ENCODE results near the gene RECK.
"Not testable (repeated sequence)": the region's sequence is repeated elsewhere in the genome, so short reads cannot be mapped to it uniquely, and the experiment has no call there.

The RECK gene

GRCh38 chr9:36126016-36126730 is 89.5 kb downstream of the RECK start:
- ChIA-PET POLR2A (no interaction called here), CTCF (interaction anchor here (1.4 to 3.6 kb wide), 3 partner anchors 10 to 33 kb away, joined by 4 to 34 read pairs (median 5); no protein-coding TSS in a partner anchor)
- no peak for DNase-seq
- no peaks in the 10 kb centered on the region for H3K27me3 ChIP-seq (replicated peaks in 2 of 5; ENCODE audit: control insufficient read depth in 4 of 5, insufficient read depth in 5 of 5, low read length in 4 of 5)
- 51% methylated on average over 7 of the region's 7 CpGs for WGBS (ENCODE audit: insufficient coverage)
- peaks cover 0 to 5% (median 2%) of the 10 kb centered on the region in 4 experiments for H3K36me3 ChIP-seq (ENCODE audit: control insufficient read depth in 4 of 4, insufficient read depth in 4 of 4, low read length in 3 of 4)
- no peak overlapping the region for H3K4me3 ChIP-seq (ENCODE audit: control insufficient read depth in 1 of 7, extremely low read depth in 1 of 7, insufficient read depth in 4 of 7, low read depth in 2 of 7, low read length in 6 of 7)
- H3K27ac ChIP-seq (ENCODE audit: insufficient read depth in 1 of 2, low read depth in 1 of 2, low read length in 2 of 2, poor library complexity in 1 of 2, severe bottlenecking in 2 of 2): no peak overlapping the region
- no peaks in the 10 kb centered on the region for H3K9me3 ChIP-seq (ENCODE audit: control extremely low read depth in 1 of 5, control insufficient read depth in 4 of 5, insufficient read depth in 2 of 5, low read depth in 1 of 5, low read length in 4 of 5)
- H3K4me1 ChIP-seq (ENCODE audit: control extremely low read depth in 1 of 4, control insufficient read depth in 4 of 4, insufficient read depth in 4 of 4, low read length in 3 of 4): peaks cover 0 to 20% (median 11%) of the 10 kb centered on the region in 4 experiments

GRCh38 chr9:36127652-36128244 is 91.0 kb downstream of the RECK start:
- H3K4me1 ChIP-seq (ENCODE audit: control extremely low read depth in 1 of 4, control insufficient read depth in 4 of 4, insufficient read depth in 4 of 4, low read length in 3 of 4): peaks cover 0 to 20% (median 11%) of the 10 kb centered on the region in 4 experiments
- 29% methylated on average over 4 of the region's 5 CpGs for whole genome bisulfite sequencing (ENCODE audit: insufficient coverage)

GRCh38 chr9:36128349-36128748 is 91.6 kb downstream of the RECK start:
- Histone ChIP-seq H3K36me3 (ENCODE audit: control insufficient read depth in 4 of 4, insufficient read depth in 4 of 4, low read length in 3 of 4) (no peaks in the 10 kb centered on the region), H3K27ac (ENCODE audit: insufficient read depth in 1 of 2, low read depth in 1 of 2, low read length in 2 of 2, poor library complexity in 1 of 2, severe bottlenecking in 2 of 2) (no peak overlapping the region), H3K27me3 (replicated peaks in 2 of 5; ENCODE audit: control insufficient read depth in 4 of 5, insufficient read depth in 5 of 5, low read length in 4 of 5) (no peaks in the 10 kb centered on the region), H3K9me3 (ENCODE audit: control extremely low read depth in 1 of 5, control insufficient read depth in 4 of 5, insufficient read depth in 2 of 5, low read depth in 1 of 5, low read length in 4 of 5) (no peaks in the 10 kb centered on the region), H3K4me3 (ENCODE audit: control insufficient read depth in 1 of 7, extremely low read depth in 1 of 7, insufficient read depth in 4 of 7, low read depth in 2 of 7, low read length in 6 of 7) (no peak overlapping the region), H3K4me1 (ENCODE audit: control extremely low read depth in 1 of 4, control insufficient read depth in 4 of 4, insufficient read depth in 4 of 4, low read length in 3 of 4) (peaks cover 0 to 20% (median 11%) of the 10 kb centered on the region in 4 experiments)
- ChIA-PET POLR2A (no interaction called here), CTCF (interaction anchor here (0.7 to 1.2 kb wide), 3 partner anchors 16 to 41 kb away, joined by 3 to 4 read pairs (median 3); partner anchors contain the start of gene CCIN)
- no peak for DNase-seq
- no CpG with 5 or more reads among the region's 8 CpGs for WGBS (ENCODE audit: insufficient coverage)

More at GRCh38 chr9:36127652-36128244, 91.0 kb downstream of the RECK start:
- no peaks in the 10 kb centered on the region for H3K27me3 ChIP-seq (replicated peaks in 2 of 5; ENCODE audit: control insufficient read depth in 4 of 5, insufficient read depth in 5 of 5, low read length in 4 of 5)
- peak in 1 of 3 donors; percentile 38 for DNase-seq
- no peak overlapping the region for H3K4me3 ChIP-seq (ENCODE audit: control insufficient read depth in 1 of 7, extremely low read depth in 1 of 7, insufficient read depth in 4 of 7, low read depth in 2 of 7, low read length in 6 of 7)
- no peak overlapping the region for H3K27ac ChIP-seq (ENCODE audit: insufficient read depth in 1 of 2, low read depth in 1 of 2, low read length in 2 of 2, poor library complexity in 1 of 2, severe bottlenecking in 2 of 2)
- POLR2A ChIA-PET: no interaction called here
- CTCF ChIA-PET: interaction anchor here (0.6 to 1.2 kb wide), 3 partner anchors 16 to 42 kb away, joined by 3 read pairs; partner anchors contain the start of gene CCIN
- peaks cover 0 to 2% (median 0%) of the 10 kb centered on the region in 4 experiments for H3K36me3 ChIP-seq (ENCODE audit: control insufficient read depth in 4 of 4, insufficient read depth in 4 of 4, low read length in 3 of 4)
- no peaks in the 10 kb centered on the region for H3K9me3 ChIP-seq (ENCODE audit: control extremely low read depth in 1 of 5, control insufficient read depth in 4 of 5, insufficient read depth in 2 of 5, low read depth in 1 of 5, low read length in 4 of 5)

DNA sequence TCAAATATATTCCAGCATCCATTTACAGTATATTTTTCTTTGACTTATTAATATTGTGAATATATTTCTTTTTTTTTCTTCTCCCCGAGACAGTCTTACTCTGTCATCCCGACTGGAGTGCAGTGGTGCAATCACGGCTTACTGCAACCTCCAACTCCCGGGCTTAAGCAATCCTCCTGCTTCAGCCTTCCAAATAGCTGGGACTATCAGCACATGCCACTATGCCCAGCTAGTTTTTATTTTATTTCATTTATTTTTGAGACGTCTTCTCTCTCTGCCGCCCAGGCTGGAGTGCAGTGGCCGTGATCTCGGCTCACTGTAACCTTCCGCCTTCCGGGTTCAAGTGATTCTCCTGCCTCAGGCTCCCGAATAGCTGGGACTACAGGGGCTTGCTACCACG is 92.4 kb downstream of the RECK start:
- CTCF ChIA-PET: interaction anchor here (0.8 to 1.2 kb wide), 4 partner anchors 10 to 38 kb away, joined by 3 to 4 read pairs (median 3); no protein-coding TSS in a partner anchor
- Histone ChIP-seq H3K27me3 (replicated peaks in 2 of 5; ENCODE audit: control insufficient read depth in 4 of 5, insufficient read depth in 5 of 5, low read length in 4 of 5) (no peaks in the 10 kb centered on the region), H3K36me3 (ENCODE audit: control insufficient read depth in 4 of 4, insufficient read depth in 4 of 4, low read length in 3 of 4) (no peaks in the 10 kb centered on the region), H3K9me3 (ENCODE audit: control extremely low read depth in 1 of 5, control insufficient read depth in 4 of 5, insufficient read depth in 2 of 5, low read depth in 1 of 5, low read length in 4 of 5) (no peaks in the 10 kb centered on the region), H3K27ac (ENCODE audit: insufficient read depth in 1 of 2, low read depth in 1 of 2, low read length in 2 of 2, poor library complexity in 1 of 2, severe bottlenecking in 2 of 2) (no peak overlapping the region), H3K4me1 (ENCODE audit: control extremely low read depth in 1 of 4, control insufficient read depth in 4 of 4, insufficient read depth in 4 of 4, low read length in 3 of 4) (peaks cover 0 to 20% (median 11%) of the 10 kb centered on the region in 4 experiments), H3K4me3 (ENCODE audit: control insufficient read depth in 1 of 7, extremely low read depth in 1 of 7, insufficient read depth in 4 of 7, low read depth in 2 of 7, low read length in 6 of 7) (no peak overlapping the region)
- no peak for DNase-seq
- POLR2A ChIA-PET: no interaction called here
- 99% methylated on average over 9 of the region's 12 CpGs for WGBS (ENCODE audit: insufficient coverage)

DNA sequence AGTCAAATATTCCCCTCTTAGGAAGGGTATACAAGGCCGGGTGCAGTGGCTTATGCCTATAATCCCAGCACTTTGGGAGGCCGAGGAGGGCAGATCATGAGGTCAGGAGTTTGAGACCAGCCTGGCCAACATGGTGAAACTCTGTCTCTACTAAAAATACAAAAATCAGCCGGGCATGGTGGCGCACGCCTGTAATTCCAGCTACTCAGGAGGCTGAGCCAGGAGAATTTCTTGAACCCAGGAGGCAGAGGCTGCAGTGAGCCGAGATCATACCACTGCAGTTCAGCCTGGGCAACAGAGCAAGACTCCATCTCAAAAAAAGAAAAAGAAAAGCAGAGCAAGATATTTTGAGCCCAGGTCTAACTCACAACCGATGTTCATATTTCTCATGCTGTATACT is 95.0 kb downstream of the RECK start:
- H3K36me3 ChIP-seq (ENCODE audit: control insufficient read depth in 4 of 4, insufficient read depth in 4 of 4, low read length in 3 of 4); DNase-seq; POLR2A ChIA-PET; H3K27me3 ChIP-seq (replicated peaks in 2 of 5; ENCODE audit: control insufficient read depth in 4 of 5, insufficient read depth in 5 of 5, low read length in 4 of 5); H3K27ac ChIP-seq (ENCODE audit: insufficient read depth in 1 of 2, low read depth in 1 of 2, low read length in 2 of 2, poor library complexity in 1 of 2, severe bottlenecking in 2 of 2); H3K9me3 ChIP-seq (ENCODE audit: control extremely low read depth in 1 of 5, control insufficient read depth in 4 of 5, insufficient read depth in 2 of 5, low read depth in 1 of 5, low read length in 4 of 5); H3K4me3 ChIP-seq (ENCODE audit: control insufficient read depth in 1 of 7, extremely low read depth in 1 of 7, insufficient read depth in 4 of 7, low read depth in 2 of 7, low read length in 6 of 7): not testable (repeated sequence)
- 94% methylated on average over 7 of the region's 7 CpGs for WGBS (ENCODE audit: insufficient coverage)
- peaks cover 0 to 24% (median 19%) of the 10 kb centered on the region in 4 experiments for H3K4me1 ChIP-seq (ENCODE audit: control extremely low read depth in 1 of 4, control insufficient read depth in 4 of 4, insufficient read depth in 4 of 4, low read length in 3 of 4)
- CTCF ChIA-PET: interaction anchor here (1.1 kb wide), 2 partner anchors 22 to 122 kb away, joined by 3 read pairs; no protein-coding TSS in a partner anchor

- WGBS (ENCODE audit: insufficient coverage): 100% methylated on average over 2 of the region's 3 CpGs
- peaks cover 0 to 10% (median 2%) of the 10 kb centered on the region in 5 experiments for H3K27me3 ChIP-seq (replicated peaks in 2 of 5; ENCODE audit: control insufficient read depth in 4 of 5, insufficient read depth in 5 of 5, low read length in 4 of 5)
- no peak overlapping the region for H3K4me3 ChIP-seq (ENCODE audit: control insufficient read depth in 1 of 7, extremely low read depth in 1 of 7, insufficient read depth in 4 of 7, low read depth in 2 of 7, low read length in 6 of 7)
- DNase-seq: no peak
- H3K9me3 ChIP-seq (ENCODE audit: control extremely low read depth in 1 of 5, control insufficient read depth in 4 of 5, insufficient read depth in 2 of 5, low read depth in 1 of 5, low read length in 4 of 5): no peaks in the 10 kb centered on the region
- H3K4me1 ChIP-seq (ENCODE audit: control extremely low read depth in 1 of 4, control insufficient read depth in 4 of 4, insufficient read depth in 4 of 4, low read length in 3 of 4): peaks cover 0 to 27% (median 23%) of the 10 kb centered on the region in 4 experiments
- no peaks in the 10 kb centered on the region for H3K36me3 ChIP-seq (ENCODE audit: control insufficient read depth in 4 of 4, insufficient read depth in 4 of 4, low read length in 3 of 4)
- H3K27ac ChIP-seq (ENCODE audit: insufficient read depth in 1 of 2, low read depth in 1 of 2, low read length in 2 of 2, poor library complexity in 1 of 2, severe bottlenecking in 2 of 2): no peak overlapping the region
- CTCF ChIA-PET: interaction anchor here (1.1 to 1.2 kb wide), 3 partner anchors 19 to 123 kb away, joined by 3 read pairs; no protein-coding TSS in a partner anchor
- POLR2A ChIA-PET: interaction anchor here (0.5 kb wide), 1 partner anchor 354 kb away, joined by 4 read pairs; no protein-coding TSS in a partner anchor
Measured at GRCh38 chr9:36132086-36132485, 95.4 kb downstream of the RECK start.
